PC-3 (cell line): ENCODE data around the gene NAPG. TPM values are rescaled to one million over a fixed set of nuclear protein-coding genes. Genes with fewer than 3 reads are reported as not detected.
A peak's percentile ranks its signal among the peaks of the same experiment; 100 is the strongest.

Experiments used
- ATAC-seq: fragments of 200-7000 bp; cut with Tn5 transposase; 2 replicates; pipeline ENCODE4 v1.9.1; 2020; ENCODE audit warnings: mild to moderate bottlenecking, moderate library complexity
- BruUV-seq: library from RNA; stranded (reverse); fragments of 400-500 nt; replicated peaks from 2 replicates; lab custom pipeline; 2021; lab: Mats Ljungman, UMichigan
- CTCF ChIA-PET: fragments of 300-600 bp; sonication (Branson Sonifier 250); formaldehyde crosslinking; loops from one replicate; lab custom pipeline; 2022; ENCODE audit warnings: antibody characterized with exemption; lab: Charles Lee
- POLR2A ChIA-PET: fragments of 300-600 bp; sonication (Branson Sonifier 250); formaldehyde crosslinking; loops from one replicate; lab custom pipeline; 2022; ENCODE audit warnings: antibody characterized with exemption; ENCODE audit not compliant: unreplicated experiment; lab: Charles Lee
- DNase-seq: peaks from one replicate; pipeline ENCODE4 v3.0.0-alpha.2; 2015
- H2AFZ ChIP-seq: fragments of 300-600 bp; sonication (generic); 2 replicates; pipeline ENCODE4 v1.6.0; 2016; ENCODE audit warnings: antibody characterized with exemption, low read length
- H3F3A ChIP-seq: fragments of 300-600 bp; sonication (generic); one replicate; pipeline ENCODE4 v1.6.0; 2017; ENCODE audit warnings: antibody characterized with exemption, low read length, control low read depth, mild to moderate bottlenecking; ENCODE audit not compliant: unreplicated experiment
- H3K27ac ChIP-seq: fragments of 300-600 bp; sonication (generic); 2 replicates; pipeline ENCODE4 v1.5.1; 2016; ENCODE audit warnings: mild to moderate bottlenecking, low read length
- H3K27me3 ChIP-seq: fragments of 300-600 bp; sonication (generic); 2 replicates; pipeline ENCODE4 v1.6.1; 2016; ENCODE audit warnings: low read length, mixed read lengths
- H3K36me3 ChIP-seq: fragments of 300-600 bp; sonication (generic); 2 replicates; pipeline ENCODE4 v1.6.1; 2016; ENCODE audit warnings: low read depth, mixed run types, low read length, mixed read lengths
- H3K4me1 ChIP-seq: fragments of 300-600 bp; sonication (generic); 2 replicates; pipeline ENCODE4 v1.5.1; 2016; ENCODE audit warnings: low read length; ENCODE audit not compliant: insufficient read depth
- H3K4me2 ChIP-seq: fragments of 300-600 bp; sonication (generic); 2 replicates; pipeline ENCODE4 v1.6.0; 2016; ENCODE audit warnings: low read length
- H3K4me3 ChIP-seq: fragments of 300-600 bp; sonication (generic); 2 replicates; pipeline ENCODE4 v1.5.1; 2016; ENCODE audit warnings: mild to moderate bottlenecking, low read length, mixed read lengths
- H3K79me2 ChIP-seq: fragments of 300-600 bp; sonication (generic); 2 replicates; pipeline ENCODE4 v1.6.1; 2017; ENCODE audit warnings: low read length, mixed read lengths
- H3K9ac ChIP-seq: fragments of 300-600 bp; sonication (generic); 2 replicates; pipeline ENCODE4 v1.6.0; 2016; ENCODE audit warnings: mild to moderate bottlenecking, low read length
- H3K9me2 ChIP-seq: fragments of 300-600 bp; sonication (generic); replicated peaks from 2 replicates; pipeline ENCODE4 v1.6.1; 2016; ENCODE audit warnings: mixed run types, low read length, mixed read lengths
- H3K9me3 ChIP-seq: fragments of 300-600 bp; sonication (generic); 2 replicates; pipeline ENCODE4 v1.6.1; 2016; ENCODE audit warnings: low read length, mixed read lengths
- H4K20me1 ChIP-seq: fragments of 300-600 bp; sonication (generic); 2 replicates; pipeline ENCODE4 v1.6.1; 2016; ENCODE audit warnings: low read length, mixed read lengths
- CTCF ChIP-seq: fragments of 300-600 bp; sonication (generic); conservative IDR thresholded peaks from 2 replicates; pipeline ENCODE4 v1.5.1; 2017; ENCODE audit warnings: antibody characterized with exemption, low read depth, mild to moderate bottlenecking, low read length
- EZH2 ChIP-seq: fragments of 300-600 bp; sonication (generic); IDR thresholded peaks from one replicate; pipeline ENCODE4 v1.6.1; 2017; ENCODE audit warnings: antibody characterized with exemption, mild to moderate bottlenecking, low read length; ENCODE audit not compliant: unreplicated experiment
- EZH2phosphoT487 ChIP-seq: fragments of 300-600 bp; sonication (generic); IDR thresholded peaks from 2 replicates; pipeline ENCODE4 v1.6.1; 2018; ENCODE audit warnings: mild to moderate bottlenecking, antibody characterized with exemption, low read length, borderline replicate concordance
- intact Hi-C: fragments of 100-400 bp; cut with micrococcal nuclease; formaldehyde crosslinking; loops from 2 replicates; pipeline ENCODE4 v1.9.0; 2023
- total RNA-seq: library from RNA; depleted of rRNA; stranded (reverse); fragments of >200 nt; gene quantifications from 2 replicates; pipeline ENCODE4 v1.2.3, GENCODE V29; 2014

The NAPG gene
- total RNA-seq, 1 experiment from 2014 or later = 24.7 TPM

- H3K79me2 ChIP-seq = peaks cover 52% of the 10 kb centered on the region
- H3F3A ChIP-seq = peaks cover 6% of the 10 kb centered on the region
- peak overlapping the region; percentile 98 for H3K4me3 ChIP-seq
- DNase-seq = no peak
- 0 out of 2 replicates have a peak, but pooled peaks cover 3% of the 10 kb centered on the region for H3K27me3 ChIP-seq
- H3K9me2 ChIP-seq = no peaks in the 10 kb centered on the region
- peaks cover 15% of the 10 kb centered on the region for H4K20me1 ChIP-seq
- no peaks in the 10 kb centered on the region for H3K9me3 ChIP-seq
- H2AFZ ChIP-seq = peak overlapping the region; percentile 73
- H3K27ac ChIP-seq = peak overlapping the region; percentile 37
- H3K36me3 ChIP-seq = no peaks in the 10 kb centered on the region
- TF ChIP-seq EZH2phosphoT487 (no peak), EZH2 (no peak), CTCF (no peak)
- ATAC-seq = peak; percentile 5
- ChIA-PET POLR2A (interaction anchor here (0.7 kb wide), 1 partner anchor 574 kb away, joined by 3 read pairs; no protein-coding TSS in a partner anchor), CTCF (no interaction called here)
- H3K4me2 ChIP-seq = peak overlapping the region; percentile 94
- intact Hi-C loops = loop anchor here (10.0 kb wide), 1 partner anchor 792 kb away; no protein-coding TSS in a partner anchor
- H3K9ac ChIP-seq = peak overlapping the region; percentile 85
- TSS peak; percentile 38 for BruUV-seq
- H3K4me1 ChIP-seq = peaks cover 33% of the 10 kb centered on the region
Observed at GRCh38 chr18:10526561-10526949, 728 bp downstream of the NAPG start.

GRCh38 chr18:10528439-10528838 is 2.6 kb downstream of the NAPG start:
- Histone ChIP-seq H4K20me1 (peaks cover 15% of the 10 kb centered on the region), H3K9ac (no peak overlapping the region), H3K79me2 (peaks cover 70% of the 10 kb centered on the region), H2AFZ (no peak overlapping the region), H3K9me3 (no peaks in the 10 kb centered on the region), H3K9me2 (no peaks in the 10 kb centered on the region), H3K27me3 (no peaks in the 10 kb centered on the region), H3F3A (peaks cover 6% of the 10 kb centered on the region), H3K4me3 (no peak overlapping the region), H3K36me3 (no peaks in the 10 kb centered on the region; the same call in 1 of the 2 replicates), H3K4me2 (peak overlapping the region; percentile 15; the same call in 1 of the 2 replicates), H3K27ac (no peak overlapping the region), H3K4me1 (peaks cover 33% of the 10 kb centered on the region)
- ChIA-PET POLR2A (no interaction called here), CTCF (no interaction called here)
- ATAC-seq (no peak), DNase-seq (no peak)
- TF ChIP-seq EZH2 (no peak), EZH2phosphoT487 (no peak), CTCF (no peak)
- BruUV-seq = no TSS peak
- intact Hi-C loops = loop anchor here (10.0 kb wide), 1 partner anchor 794 kb away; no protein-coding TSS in a partner anchor

GRCh38 chr18:10530002-10530401 is 4.2 kb downstream of the NAPG start:
- no peak overlapping the region for H3K9ac ChIP-seq
- ATAC-seq = no peak
- H3K36me3 ChIP-seq = peaks cover 3% of the 10 kb centered on the region
- H3F3A ChIP-seq = peaks cover 6% of the 10 kb centered on the region
- BruUV-seq = no TSS peak
- peaks cover 15% of the 10 kb centered on the region for H4K20me1 ChIP-seq
- H3K9me3 ChIP-seq = no peaks in the 10 kb centered on the region
- peaks cover 70% of the 10 kb centered on the region for H3K79me2 ChIP-seq
- POLR2A ChIA-PET = no interaction called here
- no peak for DNase-seq
- CTCF ChIA-PET = no interaction called here
- no peaks in the 10 kb centered on the region for H3K9me2 ChIP-seq
- H3K27ac ChIP-seq = peak overlapping the region; percentile 56
- intact Hi-C loops = no loop called here
- peak overlapping the region; percentile 62 for H3K4me2 ChIP-seq
- H2AFZ ChIP-seq = no peak overlapping the region
- H3K27me3 ChIP-seq = no peaks in the 10 kb centered on the region
- H3K4me3 ChIP-seq = no peak overlapping the region
- peaks cover 29% of the 10 kb centered on the region for H3K4me1 ChIP-seq
- TF ChIP-seq CTCF (no peak), EZH2phosphoT487 (no peak), EZH2 (no peak)
